GM18517 (cell line): ENCODE data around the gene TMEM175.

ENCODE experiments used
- ATAC-seq: cut with Tn5 transposase; IDR thresholded peaks from one replicate; pipeline ENCODE4 v1.9.1; 2021; ENCODE audit warnings: mild to moderate bottlenecking, moderate library complexity; ENCODE audit not compliant: unreplicated experiment

TMEM175 gene

GRCh38 chr4:1000686-1001260, 68.5 kb downstream of the TMEM175 start:
- no peak for ATAC-seq

- no peak for ATAC-seq
These were observed 69.4 kb downstream of the TMEM175 start for GRCh38 chr4:1001561-1002130.

DNA sequence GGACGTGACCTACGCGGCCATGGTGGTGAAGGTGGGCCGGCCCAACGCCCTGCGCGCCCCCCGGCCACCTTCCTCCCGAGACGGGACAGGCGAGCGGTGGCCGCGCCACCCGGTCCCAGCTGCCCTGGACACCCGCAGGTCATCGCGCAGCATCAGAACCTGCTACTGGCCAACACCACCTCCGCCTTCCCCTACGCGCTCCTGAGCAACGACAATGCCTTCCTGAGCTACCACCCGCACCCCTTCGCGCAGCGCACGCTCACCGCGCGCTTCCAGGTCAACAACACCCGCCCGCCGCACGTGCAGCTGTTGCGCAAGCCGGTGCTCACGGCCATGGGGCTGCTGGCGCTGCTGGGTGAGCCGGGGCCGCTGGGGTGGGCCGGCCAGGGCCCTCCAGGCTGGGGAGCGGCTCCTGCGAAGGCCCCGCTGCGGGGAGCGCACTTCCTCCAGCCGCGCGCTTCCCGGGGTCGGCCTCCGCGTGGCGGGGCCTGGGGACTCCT, 69.9 kb downstream of the TMEM175 start:
- ATAC-seq = no peak

GRCh38 chr4:1002631-1003251, 70.5 kb downstream of the TMEM175 start:
- no peak for ATAC-seq

GRCh38 chr4:1003271-1004070, 71.2 kb downstream of the TMEM175 start:
- ATAC-seq = no peak

GRCh38 chr4:1004071-1004418, 71.8 kb downstream of the TMEM175 start:
- ATAC-seq = no peak

- no peak for ATAC-seq
These were observed 72.6 kb downstream of the TMEM175 start for GRCh38 chr4:1004557-1005485.

- no peak for ATAC-seq
These were observed 74.6 kb downstream of the TMEM175 start for GRCh38 chr4:1006856-1007255.
